ENCODE results near the gene LIPC. TPM values are rescaled to one million over a fixed set of nuclear protein-coding genes. Genes with fewer than 3 reads are reported as not detected.

The LIPC gene
- polyA plus RNA-seq, 1 of the 3 experiments (the other 2 are of a cell fraction): not detected

DNA sequence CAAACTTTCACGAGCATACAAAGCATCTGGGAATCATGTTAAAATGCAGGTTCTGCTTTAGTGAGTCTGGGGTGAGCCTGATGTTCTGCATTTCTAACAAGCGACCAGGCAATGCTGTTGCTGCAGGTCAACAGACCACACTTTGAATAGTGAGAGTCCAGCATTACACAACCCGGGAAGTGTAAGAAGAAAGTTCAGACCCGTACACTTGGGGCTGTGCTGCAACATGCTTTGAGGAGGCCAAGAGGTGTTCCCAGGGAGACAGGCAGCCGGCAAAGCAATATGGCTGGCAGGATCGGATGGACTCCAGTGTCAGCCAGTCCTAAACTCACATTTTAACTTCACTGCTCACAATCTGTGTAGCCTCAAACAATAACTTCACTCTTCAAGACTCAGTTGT, 134.2 kb downstream of the LIPC start:
- no peak overlapping the region for H3K4me2 ChIP-seq
- CTCF ChIA-PET: no interaction called here
- H3K9me2 ChIP-seq: no peaks in the 10 kb centered on the region
- no peak overlapping the region for H2AFZ ChIP-seq (ENCODE audit: low read depth)
- no peak overlapping the region for H3K9ac ChIP-seq
- TF ChIP-seq RFX5 (IDR thresholded peaks at IDR 0.05; ENCODE audit: low read length): no peak
- no peak for TF ChIP-seq TEAD4 (IDR thresholded peaks at IDR 0.05; ENCODE audit: borderline replicate concordance, insufficient read depth)
- TF ChIP-seq NRF1 (IDR thresholded peaks at IDR 0.05; ENCODE audit: low read depth, low read length): no peak
- TF ChIP-seq POLR2AphosphoS5 (IDR thresholded peaks at IDR 0.05; ENCODE audit: low read depth, low read length): no peak
- TF ChIP-seq TAF1 (IDR thresholded peaks at IDR 0.05; ENCODE audit: borderline replicate concordance, low read depth, low read length): no peak
- no peak for TF ChIP-seq SIN3A (IDR thresholded peaks at IDR 0.05; ENCODE audit: borderline replicate concordance, low read depth, low read length)
- no peak for TF ChIP-seq FOSL2 (IDR thresholded peaks at IDR 0.05; ENCODE audit: borderline replicate concordance, low read depth)
- no peak for TF ChIP-seq YY1 (IDR thresholded peaks at IDR 0.05; ENCODE audit: low read depth)
- TF ChIP-seq, protein P1, sequence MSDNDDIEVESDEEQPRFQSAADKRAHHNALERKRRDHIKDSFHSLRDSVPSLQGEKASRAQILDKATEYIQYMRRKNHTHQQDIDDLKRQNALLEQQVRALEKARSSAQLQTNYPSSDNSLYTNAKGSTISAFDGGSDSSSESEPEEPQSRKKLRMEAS (IDR thresholded peaks at IDR 0.05; ENCODE audit: low read depth): no peak
- TF ChIP-seq, protein P2, sequence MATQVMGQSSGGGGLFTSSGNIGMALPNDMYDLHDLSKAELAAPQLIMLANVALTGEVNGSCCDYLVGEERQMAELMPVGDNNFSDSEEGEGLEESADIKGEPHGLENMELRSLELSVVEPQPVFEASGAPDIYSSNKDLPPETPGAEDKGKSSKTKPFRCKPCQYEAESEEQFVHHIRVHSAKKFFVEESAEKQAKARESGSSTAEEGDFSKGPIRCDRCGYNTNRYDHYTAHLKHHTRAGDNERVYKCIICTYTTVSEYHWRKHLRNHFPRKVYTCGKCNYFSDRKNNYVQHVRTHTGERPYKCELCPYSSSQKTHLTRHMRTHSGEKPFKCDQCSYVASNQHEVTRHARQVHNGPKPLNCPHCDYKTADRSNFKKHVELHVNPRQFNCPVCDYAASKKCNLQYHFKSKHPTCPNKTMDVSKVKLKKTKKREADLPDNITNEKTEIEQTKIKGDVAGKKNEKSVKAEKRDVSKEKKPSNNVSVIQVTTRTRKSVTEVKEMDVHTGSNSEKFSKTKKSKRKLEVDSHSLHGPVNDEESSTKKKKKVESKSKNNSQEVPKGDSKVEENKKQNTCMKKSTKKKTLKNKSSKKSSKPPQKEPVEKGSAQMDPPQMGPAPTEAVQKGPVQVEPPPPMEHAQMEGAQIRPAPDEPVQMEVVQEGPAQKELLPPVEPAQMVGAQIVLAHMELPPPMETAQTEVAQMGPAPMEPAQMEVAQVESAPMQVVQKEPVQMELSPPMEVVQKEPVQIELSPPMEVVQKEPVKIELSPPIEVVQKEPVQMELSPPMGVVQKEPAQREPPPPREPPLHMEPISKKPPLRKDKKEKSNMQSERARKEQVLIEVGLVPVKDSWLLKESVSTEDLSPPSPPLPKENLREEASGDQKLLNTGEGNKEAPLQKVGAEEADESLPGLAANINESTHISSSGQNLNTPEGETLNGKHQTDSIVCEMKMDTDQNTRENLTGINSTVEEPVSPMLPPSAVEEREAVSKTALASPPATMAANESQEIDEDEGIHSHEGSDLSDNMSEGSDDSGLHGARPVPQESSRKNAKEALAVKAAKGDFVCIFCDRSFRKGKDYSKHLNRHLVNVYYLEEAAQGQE (IDR thresholded peaks at IDR 0.05; ENCODE audit: low read depth, low read length): no peak
- TF ChIP-seq NFIC (IDR thresholded peaks at IDR 0.05; ENCODE audit: borderline replicate concordance): no peak
- TF ChIP-seq, protein P3, sequence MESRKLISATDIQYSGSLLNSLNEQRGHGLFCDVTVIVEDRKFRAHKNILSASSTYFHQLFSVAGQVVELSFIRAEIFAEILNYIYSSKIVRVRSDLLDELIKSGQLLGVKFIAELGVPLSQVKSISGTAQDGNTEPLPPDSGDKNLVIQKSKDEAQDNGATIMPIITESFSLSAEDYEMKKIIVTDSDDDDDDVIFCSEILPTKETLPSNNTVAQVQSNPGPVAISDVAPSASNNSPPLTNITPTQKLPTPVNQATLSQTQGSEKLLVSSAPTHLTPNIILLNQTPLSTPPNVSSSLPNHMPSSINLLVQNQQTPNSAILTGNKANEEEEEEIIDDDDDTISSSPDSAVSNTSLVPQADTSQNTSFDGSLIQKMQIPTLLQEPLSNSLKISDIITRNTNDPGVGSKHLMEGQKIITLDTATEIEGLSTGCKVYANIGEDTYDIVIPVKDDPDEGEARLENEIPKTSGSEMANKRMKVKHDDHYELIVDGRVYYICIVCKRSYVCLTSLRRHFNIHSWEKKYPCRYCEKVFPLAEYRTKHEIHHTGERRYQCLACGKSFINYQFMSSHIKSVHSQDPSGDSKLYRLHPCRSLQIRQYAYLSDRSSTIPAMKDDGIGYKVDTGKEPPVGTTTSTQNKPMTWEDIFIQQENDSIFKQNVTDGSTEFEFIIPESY (IDR thresholded peaks at IDR 0.05; ENCODE audit: borderline replicate concordance, low read depth): no peak
- no peak for TF ChIP-seq MXI1 (IDR thresholded peaks at IDR 0.05; ENCODE audit: low read depth, low read length)
- TF ChIP-seq, protein P4, sequence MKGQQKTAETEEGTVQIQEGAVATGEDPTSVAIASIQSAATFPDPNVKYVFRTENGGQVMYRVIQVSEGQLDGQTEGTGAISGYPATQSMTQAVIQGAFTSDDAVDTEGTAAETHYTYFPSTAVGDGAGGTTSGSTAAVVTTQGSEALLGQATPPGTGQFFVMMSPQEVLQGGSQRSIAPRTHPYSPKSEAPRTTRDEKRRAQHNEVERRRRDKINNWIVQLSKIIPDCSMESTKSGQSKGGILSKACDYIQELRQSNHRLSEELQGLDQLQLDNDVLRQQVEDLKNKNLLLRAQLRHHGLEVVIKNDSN (IDR thresholded peaks at IDR 0.05; ENCODE audit: borderline replicate concordance, low read depth): no peak
- no peak for TF ChIP-seq ELF1 (IDR thresholded peaks at IDR 0.05)
- TF ChIP-seq FOXM1 (IDR thresholded peaks at IDR 0.05; ENCODE audit: low read depth): no peak
- WGBS (ENCODE audit: low lambda C conversion rate): 81% methylated on average over 6 of the region's 6 CpGs
- no peak for DNase-seq
- POLR2A ChIA-PET: no interaction called here
- peaks cover 0 to 8% of the 10 kb centered on the region in 2 experiments; a peak in 1 of 4 replicates for H3K4me1 ChIP-seq (ENCODE audit: control insufficient read depth in 1 of 2, insufficient read depth in 2 of 2, low read depth in 1 of 2, low read length in 1 of 2)
- H4K20me1 ChIP-seq (ENCODE audit: insufficient read depth): no peaks in the 10 kb centered on the region
- no peaks in the 10 kb centered on the region for H3K36me3 ChIP-seq (replicated peaks in 1 of 2; ENCODE audit: control insufficient read depth in 1 of 2, insufficient read depth in 2 of 2, low read length in 1 of 2)
- no peaks in the 10 kb centered on the region for H3K27me3 ChIP-seq (ENCODE audit: insufficient read depth)
- H3K27ac ChIP-seq (ENCODE audit: low read depth in 2 of 2, low read length in 1 of 2): no peak overlapping the region
- no peak overlapping the region for H3K4me3 ChIP-seq (ENCODE audit: low read depth in 2 of 2, low read length in 1 of 2)
- H3K9me3 ChIP-seq: no peaks in the 10 kb centered on the region
- H3K79me2 ChIP-seq (ENCODE audit: insufficient read depth): no peaks in the 10 kb centered on the region
- peaks cover 4% of the 10 kb centered on the region for H3F3A ChIP-seq (replicated peaks; ENCODE audit: insufficient read depth)
